Hippocampal formation (tissue), 2 donors: ENCODE data around the gene RPL29.
"Not testable (repeated sequence)": the region's sequence is repeated elsewhere in the genome, so short reads cannot be mapped to it uniquely, and the experiment has no call there.

Source experiments
- DNase-seq, 2 donors: peaks; one replicate each; lab custom pipeline; 2025; lab: John Stamatoyannopoulos, UW

Gene RPL29

DNA sequence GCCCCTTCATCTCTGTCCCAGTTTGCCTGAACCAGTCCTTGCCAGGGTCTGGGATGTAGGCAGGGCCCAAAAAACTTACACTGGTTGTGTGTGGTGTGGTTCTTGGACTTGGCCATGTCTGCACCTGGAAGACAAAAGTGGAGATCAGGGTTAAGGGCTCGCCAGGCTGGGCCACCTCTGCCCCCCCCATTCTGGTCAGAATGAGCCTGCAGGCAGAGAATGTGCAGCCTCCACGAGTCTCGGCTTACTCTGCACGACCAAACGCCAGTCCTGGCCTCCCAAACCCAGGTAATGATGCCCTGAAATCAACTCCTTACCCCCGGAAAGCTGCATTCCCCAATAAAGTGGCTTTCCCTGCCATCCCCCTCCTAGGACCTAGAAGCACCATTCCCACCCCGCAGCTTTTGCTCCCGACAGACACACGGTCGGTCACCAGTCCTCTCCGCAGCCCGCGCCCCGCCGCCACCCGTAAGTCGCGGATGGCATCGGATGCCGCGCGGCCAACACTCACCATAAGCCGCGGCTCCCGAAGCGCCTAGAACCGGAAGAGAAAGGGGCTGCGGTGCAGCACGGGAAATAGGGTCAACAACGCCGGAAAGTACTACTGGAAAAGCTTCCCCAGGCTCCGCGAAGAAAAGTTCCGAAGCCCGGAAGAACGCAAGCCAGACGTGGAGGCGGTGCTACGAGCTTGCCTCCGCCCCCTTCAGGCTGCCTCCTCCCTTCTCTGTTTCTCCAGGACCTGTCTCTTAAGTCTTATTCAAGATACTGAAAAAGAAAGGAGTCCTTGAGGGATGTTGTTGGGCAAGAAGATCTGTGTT is at the start of gene RPL29:
RPL29 (minus strand) TSS at position 550 of the 818 bp plus-strand sequence; CDS start at position 116, 434 bp downstream.
- DNase-seq, result peak; percentile 86 to 94

- DNase-seq, result no peak
These were observed 49.3 kb upstream of the RPL29 start for GRCh38 chr3:52044869-52045619.

DNA sequence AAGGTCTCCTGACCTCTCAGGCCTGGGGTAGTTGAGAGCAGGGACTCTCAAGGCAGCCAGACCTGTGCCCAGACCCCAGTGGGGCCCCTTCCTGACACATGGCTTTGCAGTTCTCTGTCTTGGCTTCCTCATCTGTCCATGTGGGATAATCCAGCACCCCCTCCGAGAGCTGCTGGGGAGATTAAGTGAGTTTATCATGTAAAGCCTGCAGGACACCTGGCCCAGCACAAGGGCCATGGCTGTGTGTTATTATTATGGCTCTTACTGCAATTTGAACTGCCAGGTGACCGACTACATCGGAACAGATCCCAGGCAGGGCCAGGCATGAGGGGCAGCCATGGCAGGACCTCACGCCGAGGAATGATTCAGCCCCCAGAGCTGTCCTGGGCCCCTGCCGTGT is 48.1 kb upstream of the RPL29 start:
- no peak for DNase-seq

DNA sequence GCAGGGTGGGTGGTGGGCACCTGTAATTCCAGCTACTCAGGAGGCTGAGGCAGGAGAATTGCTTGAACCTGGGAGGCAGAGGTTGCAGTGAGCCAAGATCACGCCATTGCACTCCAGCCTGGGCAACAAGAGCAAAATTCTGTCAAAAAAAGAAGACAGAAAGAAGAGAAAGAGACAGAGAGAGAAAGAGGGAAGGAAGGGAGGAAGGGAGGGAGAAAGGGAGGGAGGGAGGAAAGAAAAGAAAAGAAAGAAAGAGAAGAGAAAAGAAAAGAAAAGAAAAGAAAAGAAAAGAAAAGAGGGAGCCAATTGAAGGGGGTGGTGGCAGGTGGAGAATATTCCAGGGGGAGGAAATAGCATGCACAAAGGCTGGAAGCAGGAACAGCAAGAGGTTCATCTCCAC is 47.3 kb upstream of the RPL29 start:
- DNase-seq, result not testable (repeated sequence)

- peak; percentile 74 to 87 for DNase-seq
These were observed 45.5 kb upstream of the RPL29 start for GRCh38 chr3:52041118-52041731.

- peak in 1 of 2 donors; percentile 47 for DNase-seq
These were observed 44.9 kb upstream of the RPL29 start for GRCh38 chr3:52040600-52040999.

- DNase-seq, result peak; percentile 96 to 98
These were observed 44.2 kb upstream of the RPL29 start for GRCh38 chr3:52039846-52040245.

DNA sequence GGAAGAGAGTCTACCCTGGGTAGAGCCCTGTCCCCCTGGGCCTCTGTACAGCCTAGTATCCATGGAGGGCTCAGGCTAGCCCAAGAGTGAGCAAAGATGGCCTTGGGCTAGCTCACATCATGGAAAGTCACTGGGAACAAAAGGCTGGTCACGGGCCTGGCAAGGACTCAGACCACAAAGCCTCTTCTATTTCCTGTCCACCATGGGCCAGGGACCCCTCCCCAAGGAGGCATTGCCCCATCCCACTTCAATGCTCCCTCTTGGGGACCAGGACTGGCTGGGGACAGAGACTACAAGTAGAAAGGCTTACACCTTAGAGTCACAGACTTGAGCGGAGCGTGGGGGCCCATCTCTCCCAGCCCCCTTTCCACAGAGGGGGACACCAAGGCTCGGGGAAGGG is 43.7 kb upstream of the RPL29 start:
- peak; percentile 36 to 70 for DNase-seq

GRCh38 chr3:52038227-52038626 is 42.5 kb upstream of the RPL29 start:
- no peak for DNase-seq

DNA sequence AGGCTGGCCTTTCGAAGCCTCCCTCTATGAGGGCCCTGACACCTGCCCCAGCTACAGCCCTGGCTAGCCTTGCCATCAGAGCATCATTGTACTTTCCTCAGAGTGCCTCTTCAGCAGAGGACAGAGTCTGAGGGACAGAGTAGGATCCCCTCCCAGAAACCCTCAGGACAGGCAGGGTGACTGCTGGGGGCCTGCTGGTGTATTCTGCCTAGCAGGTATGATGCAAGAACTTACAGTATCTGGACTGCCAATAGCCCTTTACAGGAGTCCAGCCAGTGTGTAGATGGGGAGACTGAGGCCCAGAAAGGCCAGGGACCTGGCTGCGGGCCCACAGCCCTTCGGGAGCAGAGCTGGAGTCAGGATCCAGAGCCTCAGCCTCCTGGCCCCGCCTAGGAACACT is 41.6 kb upstream of the RPL29 start:
- DNase-seq, result no peak

DNA sequence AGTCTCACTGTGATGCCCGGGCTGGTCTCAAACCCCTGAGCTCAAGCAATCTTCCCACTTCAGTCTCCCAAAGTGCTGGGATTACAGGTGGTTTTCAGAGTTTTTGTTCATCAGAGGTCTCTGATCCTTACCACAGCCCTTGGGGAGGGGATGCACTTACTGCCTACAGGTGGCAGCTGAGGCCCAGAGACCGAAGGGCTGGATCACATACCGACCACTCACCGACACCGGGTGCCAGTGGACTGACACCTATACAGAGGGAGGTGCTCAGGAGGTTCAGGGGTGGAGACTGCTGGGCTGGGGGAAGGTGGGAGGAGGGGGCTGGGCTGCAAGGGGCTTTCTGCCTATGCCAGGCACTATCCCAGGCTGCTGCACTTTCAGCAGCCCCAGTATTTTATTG is 41.1 kb upstream of the RPL29 start:
- no peak for DNase-seq

GRCh38 chr3:52036222-52036694 is 40.6 kb upstream of the RPL29 start:
- DNase-seq, result no peak

GRCh38 chr3:52034651-52035050 is 39.0 kb upstream of the RPL29 start:
- DNase-seq, result no peak

GRCh38 chr3:52034212-52034611 is 38.5 kb upstream of the RPL29 start:
- no peak for DNase-seq

DNA sequence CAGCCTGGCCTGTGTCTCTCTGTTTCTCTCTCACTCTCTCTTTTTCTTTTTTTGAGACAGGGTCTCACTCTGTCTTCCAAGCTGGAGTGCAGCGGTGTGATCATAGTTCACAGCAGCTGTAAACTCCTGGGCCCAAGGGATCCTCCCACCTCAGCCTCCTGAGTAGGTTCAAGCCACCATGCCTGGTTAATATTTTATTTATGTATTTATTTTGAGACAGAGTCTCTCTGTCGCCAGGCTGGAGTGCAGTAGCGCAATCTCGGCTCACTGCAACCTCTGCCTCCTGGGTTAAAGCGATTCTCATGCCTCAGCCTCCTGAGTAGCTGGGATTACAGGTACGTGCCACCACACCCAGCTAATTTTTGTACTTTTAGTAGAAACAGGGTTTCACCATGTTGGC is 38.1 kb upstream of the RPL29 start:
- not testable (repeated sequence) for DNase-seq

DNA sequence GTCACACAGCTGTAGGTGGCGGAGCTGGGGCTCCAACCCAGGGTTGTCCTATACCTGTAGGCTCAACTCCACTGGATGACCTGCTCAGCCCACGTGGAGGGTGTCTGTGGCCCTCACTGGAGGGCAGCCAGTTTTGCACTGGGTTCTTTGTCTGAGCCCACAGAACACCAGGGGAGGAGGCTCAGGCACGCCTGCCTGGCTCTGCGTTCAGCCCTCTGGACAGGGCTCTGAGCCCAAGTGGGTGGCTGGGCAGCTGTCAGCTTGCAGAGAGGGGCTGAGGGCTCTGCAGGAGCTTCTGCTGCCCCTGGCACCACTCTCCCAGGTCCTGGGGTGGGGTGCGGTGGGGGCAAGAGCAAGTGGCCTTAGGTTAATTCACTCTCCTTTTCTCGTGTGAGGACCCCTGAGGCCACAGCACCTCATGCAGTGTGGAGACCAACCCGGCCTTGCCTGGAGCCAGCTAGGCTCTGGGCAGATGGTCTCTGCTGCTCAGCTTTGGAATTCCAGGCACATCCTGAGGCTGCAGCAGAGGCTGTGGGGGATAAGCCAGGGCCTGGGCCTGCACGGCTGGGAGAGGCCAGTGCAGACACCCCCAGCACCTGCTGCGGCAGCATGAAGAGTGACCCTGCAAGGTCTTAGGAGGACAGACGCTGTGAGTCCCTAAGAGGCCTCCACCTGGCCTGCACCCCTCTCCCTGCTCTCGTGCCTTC is 37.2 kb upstream of the RPL29 start:
- DNase-seq, result peak in 1 of 2 donors; percentile 75

DNA sequence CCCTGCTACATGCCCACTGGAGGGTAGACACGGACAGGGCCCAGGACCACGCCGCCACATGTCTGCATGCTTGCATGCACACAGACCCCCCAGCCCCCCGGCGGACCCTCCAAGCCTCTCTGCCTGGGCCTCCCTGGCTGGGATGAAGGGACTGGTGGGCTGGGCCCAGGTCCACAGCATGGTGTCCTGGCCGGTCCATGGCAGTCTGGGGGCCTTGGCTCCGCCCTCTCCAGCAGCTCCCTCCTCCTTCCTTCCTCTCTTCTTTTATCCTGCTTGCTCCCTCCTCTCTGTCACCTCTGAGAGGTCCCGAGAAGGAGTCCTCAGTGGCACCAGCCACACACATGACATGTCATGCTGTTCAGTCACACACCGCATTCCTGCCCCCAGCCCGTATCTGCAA is 36.2 kb upstream of the RPL29 start:
- DNase-seq, result no peak

- no peak for DNase-seq
These were observed 35.1 kb upstream of the RPL29 start for GRCh38 chr3:52030714-52031310.

DNA sequence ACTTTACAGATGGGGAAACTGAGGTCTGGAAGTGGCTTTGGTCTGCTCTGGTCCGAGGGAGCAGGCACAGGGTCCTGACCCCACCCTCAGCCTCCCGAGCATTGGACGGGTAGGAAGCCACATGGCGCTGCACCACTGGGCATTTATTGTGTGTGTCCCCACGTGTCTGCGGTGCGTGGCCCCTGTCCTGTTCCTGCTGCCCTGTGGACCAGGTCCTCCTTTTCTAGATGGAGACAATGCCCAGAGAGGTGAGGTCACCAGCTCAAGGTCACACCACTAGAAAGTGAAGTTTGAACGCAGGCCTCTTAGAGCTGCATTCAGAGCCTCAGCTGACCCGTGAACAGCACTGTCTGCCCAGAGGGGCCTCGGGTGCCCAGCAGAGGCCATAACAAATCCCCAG is 33.8 kb upstream of the RPL29 start:
- no peak for DNase-seq

DNA sequence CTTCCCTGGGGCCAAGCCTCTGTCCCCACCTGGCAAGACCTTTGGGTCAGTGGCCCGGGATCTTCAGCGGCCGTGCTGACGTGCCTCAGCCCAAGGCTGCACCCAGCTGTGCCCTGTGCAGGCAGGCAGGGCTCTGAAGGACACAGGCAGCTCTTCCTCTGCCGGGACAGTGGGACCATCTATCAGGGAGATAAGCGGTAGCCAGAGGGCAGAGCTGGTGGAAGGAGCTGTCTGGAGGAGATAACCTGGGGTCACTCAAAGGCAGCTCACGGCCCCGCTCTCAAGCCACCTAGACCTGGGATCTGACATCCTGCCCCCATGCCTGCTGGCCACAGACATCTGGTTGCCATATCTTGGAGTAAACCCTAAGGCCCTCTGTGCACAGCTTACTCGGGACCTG is 33.4 kb upstream of the RPL29 start:
- no peak for DNase-seq

GRCh38 chr3:52028572-52028971 is 32.9 kb upstream of the RPL29 start:
- DNase-seq, result peak; percentile 59 to 62

GRCh38 chr3:52026041-52026440 is 30.3 kb upstream of the RPL29 start:
- no peak for DNase-seq
